Adipocyte (in vitro differentiated cells): Measurements from ENCODE around the gene GNL2.
A peak's percentile ranks its signal among the peaks of the same experiment; 100 is the strongest.

Experiments used
- DNase-seq: peaks from one replicate; pipeline ENCODE4 v3.0.0-alpha.2; 2015; ENCODE audit warnings: low read depth
- H3K27me3 ChIP-seq: replicated peaks from 2 replicates; pipeline ENCODE4 v1.7.0; 2013; ENCODE audit warnings: mild to moderate bottlenecking, low read length, moderate library complexity; ENCODE audit not compliant: control insufficient read depth, insufficient read depth
- H3K36me3 ChIP-seq: 2 replicates; pipeline ENCODE4 v1.7.0; 2013; ENCODE audit warnings: low read length, mild to moderate bottlenecking, moderate library complexity; ENCODE audit not compliant: control insufficient read depth, insufficient read depth, severe bottlenecking
- H3K4me1 ChIP-seq: 2 replicates; pipeline ENCODE4 v1.7.0; 2013; ENCODE audit warnings: mild to moderate bottlenecking, low read length, moderate library complexity; ENCODE audit not compliant: control insufficient read depth, insufficient read depth
- H3K4me3 ChIP-seq: 2 replicates; pipeline ENCODE4 v1.7.0; 2013; ENCODE audit warnings: mild to moderate bottlenecking, low read length, moderate library complexity
- H3K9ac ChIP-seq: 2 replicates; pipeline ENCODE4 v1.7.0; 2013; ENCODE audit warnings: mild to moderate bottlenecking, low read length, moderate library complexity
- H3K9me3 ChIP-seq: 2 replicates; pipeline ENCODE4 v1.7.0; 2013; ENCODE audit warnings: mild to moderate bottlenecking, low read length, moderate library complexity; ENCODE audit not compliant: control insufficient read depth

The GNL2 gene

DNA sequence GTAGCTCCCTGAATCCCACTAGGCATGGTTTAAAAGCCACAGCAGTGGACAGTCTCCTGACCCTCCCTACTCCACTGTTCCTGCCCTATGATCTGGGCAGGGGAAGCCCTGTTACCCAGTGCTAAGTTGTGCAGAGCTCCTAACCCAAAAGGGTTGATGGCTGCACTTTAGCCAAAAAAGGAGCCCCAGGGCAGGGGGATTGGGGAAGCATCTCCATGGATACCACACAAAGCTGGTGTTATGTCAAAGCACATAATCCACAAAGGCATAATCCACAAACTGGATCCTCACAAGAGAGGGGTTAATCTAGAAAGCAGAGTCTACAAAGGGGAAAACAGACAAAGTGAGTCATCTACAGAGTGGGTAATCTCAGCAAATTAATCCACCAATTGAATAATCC, 33.3 kb upstream of the GNL2 start:
- Histone ChIP-seq H3K27me3 (peaks cover 91% of the 10 kb centered on the region), H3K4me1 (no peaks in the 10 kb centered on the region), H3K9me3 (no peaks in the 10 kb centered on the region), H3K36me3 (no peaks in the 10 kb centered on the region), H3K9ac (no peak overlapping the region), H3K4me3 (no peak overlapping the region)
- DNase-seq: no peak

DNA sequence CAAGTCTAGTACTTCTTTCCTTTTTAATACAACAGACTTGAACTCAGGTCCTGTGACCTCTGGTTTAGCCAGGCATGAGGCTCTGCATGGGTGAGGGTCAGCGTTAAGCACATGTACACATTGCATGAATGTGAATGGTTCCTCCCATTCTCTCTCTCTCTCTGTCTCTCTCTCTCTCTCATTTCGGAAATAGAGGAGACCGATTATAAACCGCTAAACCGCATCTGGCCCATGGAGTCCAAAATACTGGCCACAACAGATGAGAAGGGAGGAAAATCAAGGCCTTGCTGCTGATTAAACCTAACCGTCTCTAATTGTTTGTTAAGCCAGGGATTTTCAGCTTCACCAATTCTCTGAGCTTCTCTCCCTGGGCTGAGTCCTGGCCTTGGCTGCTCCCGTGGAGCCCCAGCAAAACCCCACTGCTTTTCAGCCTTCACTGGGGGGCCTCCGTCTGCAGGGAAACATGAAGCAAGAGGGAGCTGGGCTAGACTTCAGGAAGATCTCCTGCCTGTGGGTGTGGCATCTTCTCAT, 32.4 kb upstream of the GNL2 start:
- Histone ChIP-seq H3K36me3 (no peaks in the 10 kb centered on the region), H3K4me3 (no peak overlapping the region), H3K9ac (no peak overlapping the region), H3K4me1 (no peaks in the 10 kb centered on the region), H3K9me3 (no peaks in the 10 kb centered on the region), H3K27me3 (peaks cover 87% of the 10 kb centered on the region)
- no peak for DNase-seq

DNA sequence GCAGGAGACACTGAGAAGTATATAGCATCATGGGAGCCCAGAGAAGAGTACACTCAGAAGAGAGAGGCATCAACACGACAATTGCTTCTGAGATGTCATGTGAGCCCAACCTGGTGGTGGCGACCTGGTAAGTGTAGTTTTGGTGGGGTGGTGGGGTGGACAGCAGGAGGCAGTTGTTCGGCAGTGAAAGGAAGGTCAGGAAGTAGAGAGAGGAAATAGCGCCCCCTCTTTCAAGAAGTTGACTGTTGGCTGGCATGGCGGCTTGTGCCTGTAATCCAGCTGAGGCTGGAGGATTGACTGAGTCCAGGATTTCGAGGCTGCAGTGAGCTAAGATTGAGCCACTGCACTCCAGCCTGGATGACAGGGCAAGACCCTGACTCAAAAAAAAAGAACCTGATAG, 26.4 kb upstream of the GNL2 start:
- H3K27me3 ChIP-seq: peaks cover 60% of the 10 kb centered on the region
- no peak overlapping the region for H3K9ac ChIP-seq
- no peak for DNase-seq
- H3K4me1 ChIP-seq: no peaks in the 10 kb centered on the region
- no peaks in the 10 kb centered on the region for H3K9me3 ChIP-seq
- no peaks in the 10 kb centered on the region for H3K36me3 ChIP-seq
- H3K4me3 ChIP-seq: no peak overlapping the region

DNA sequence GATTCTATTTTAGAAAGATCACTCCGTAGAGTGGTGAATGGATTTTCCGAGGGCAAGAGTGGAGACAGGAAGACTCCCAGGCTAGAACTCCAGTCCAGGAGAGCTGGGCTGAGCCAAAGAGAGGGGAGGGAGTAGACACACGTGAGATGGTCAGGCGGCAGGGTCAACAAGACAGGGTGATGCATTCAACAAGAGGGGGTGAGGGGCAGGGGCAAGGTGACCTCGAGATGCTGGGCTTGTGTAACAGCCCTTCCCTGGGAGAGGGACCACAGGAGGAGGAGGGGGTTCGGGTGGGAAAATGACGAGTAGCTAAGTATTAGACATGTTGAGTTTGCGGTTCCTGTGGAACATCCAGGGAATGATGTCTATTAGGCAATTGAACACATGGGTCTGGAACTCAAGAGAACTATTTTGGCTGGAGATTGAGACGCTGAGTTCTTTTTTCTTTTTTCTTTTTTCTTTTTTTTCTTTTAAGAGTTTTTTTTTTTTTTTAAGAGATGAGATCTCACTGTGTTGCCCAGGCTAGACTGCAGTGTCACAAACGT, 25.7 kb upstream of the GNL2 start:
- Histone ChIP-seq H3K9me3 (no peaks in the 10 kb centered on the region), H3K36me3 (no peaks in the 10 kb centered on the region), H3K4me1 (no peaks in the 10 kb centered on the region), H3K27me3 (peaks cover 60% of the 10 kb centered on the region), H3K4me3 (no peak overlapping the region), H3K9ac (no peak overlapping the region)
- no peak for DNase-seq

DNA sequence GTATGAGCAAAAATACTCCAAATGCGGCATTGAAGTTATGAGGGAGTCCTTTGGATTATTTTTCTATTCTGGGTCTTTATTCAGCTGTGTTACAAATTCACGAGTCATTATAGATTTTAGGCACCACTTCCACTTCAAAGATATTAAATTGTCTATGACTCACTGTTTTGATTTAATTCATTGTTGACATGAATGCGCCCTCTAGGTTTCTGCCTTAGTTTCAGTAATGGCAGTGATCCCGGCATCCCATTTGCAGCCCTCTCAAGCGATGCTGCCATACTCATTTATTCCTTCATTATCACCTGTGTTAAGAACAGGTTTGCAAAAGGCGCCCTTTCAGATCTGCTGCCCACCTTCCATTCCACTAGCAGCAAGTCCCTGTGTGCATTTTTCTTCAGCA, 25.0 kb upstream of the GNL2 start:
- Histone ChIP-seq H3K9me3 (no peaks in the 10 kb centered on the region), H3K9ac (no peak overlapping the region), H3K36me3 (no peaks in the 10 kb centered on the region), H3K4me3 (no peak overlapping the region), H3K4me1 (no peaks in the 10 kb centered on the region), H3K27me3 (peaks cover 62% of the 10 kb centered on the region)
- DNase-seq: no peak

DNA sequence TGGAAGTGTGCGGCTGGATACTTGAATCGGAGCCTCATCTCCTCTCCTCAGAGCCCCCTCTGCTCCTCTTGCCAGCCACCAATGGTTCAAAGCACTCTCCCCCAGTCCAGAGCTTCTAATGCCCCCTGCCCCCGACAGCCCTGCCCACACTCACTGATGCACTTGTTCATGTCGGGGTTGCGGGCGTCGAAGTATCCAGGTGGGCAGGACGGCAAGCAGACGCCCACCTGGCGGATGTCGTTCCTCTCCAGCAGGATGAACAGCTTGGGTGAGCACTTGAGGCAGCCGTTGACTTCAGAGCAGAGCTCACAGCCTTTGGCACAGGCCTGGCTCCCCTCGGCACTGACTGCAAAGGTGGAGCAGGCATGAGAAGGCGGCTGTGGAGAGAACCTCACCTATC, 20.6 kb upstream of the GNL2 start:
- Histone ChIP-seq H3K9ac (no peak overlapping the region), H3K4me3 (no peak overlapping the region), H3K9me3 (no peaks in the 10 kb centered on the region), H3K36me3 (no peaks in the 10 kb centered on the region), H3K27me3 (peaks cover 70% of the 10 kb centered on the region), H3K4me1 (no peaks in the 10 kb centered on the region)
- DNase-seq: no peak

DNA sequence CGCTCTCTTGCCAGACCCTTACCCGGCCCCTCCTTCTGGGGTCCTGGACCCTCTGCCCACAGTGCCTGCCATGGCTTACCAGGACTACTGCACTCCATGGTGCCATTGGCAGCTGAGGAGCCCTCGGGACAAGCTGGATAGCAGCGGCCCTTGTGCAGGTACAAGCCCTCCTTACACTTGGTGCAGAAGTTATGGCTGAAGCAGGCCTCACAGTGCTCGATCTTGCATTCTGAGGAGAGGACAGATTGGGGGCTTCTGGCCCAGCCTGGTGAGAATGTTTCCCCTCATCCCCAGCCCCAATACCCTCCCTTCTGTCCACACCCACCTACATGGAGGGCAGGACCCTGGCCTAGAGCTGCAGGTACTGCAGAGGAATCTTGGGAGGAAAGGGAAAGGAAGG, 18.4 kb upstream of the GNL2 start:
- H3K9ac ChIP-seq: no peak overlapping the region
- H3K4me1 ChIP-seq: no peaks in the 10 kb centered on the region
- no peaks in the 10 kb centered on the region for H3K36me3 ChIP-seq
- peaks cover 62% of the 10 kb centered on the region for H3K27me3 ChIP-seq
- no peak for DNase-seq
- no peak overlapping the region for H3K4me3 ChIP-seq
- H3K9me3 ChIP-seq: no peaks in the 10 kb centered on the region

DNA sequence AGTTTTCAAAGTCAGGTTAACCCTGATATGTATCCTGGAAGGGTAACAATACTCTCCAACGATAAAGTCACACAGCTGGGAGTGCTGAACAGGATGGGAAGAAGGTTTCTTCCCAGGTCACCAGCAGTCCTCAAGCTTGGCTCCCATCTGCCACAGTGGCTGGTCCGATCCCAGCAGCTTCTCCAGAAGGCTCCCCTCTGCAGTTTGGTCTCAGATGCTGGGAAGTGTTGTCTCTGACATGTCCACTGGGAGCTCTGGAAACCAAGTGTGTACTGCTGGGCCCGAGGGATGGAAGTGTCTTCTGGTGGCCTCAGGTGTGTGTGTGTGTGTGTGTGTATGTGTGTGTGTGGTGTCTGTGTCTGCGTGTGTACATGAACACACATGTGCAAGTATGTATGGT, 16.4 kb upstream of the GNL2 start:
- no peaks in the 10 kb centered on the region for H3K9me3 ChIP-seq
- H3K4me1 ChIP-seq: no peaks in the 10 kb centered on the region
- no peak overlapping the region for H3K4me3 ChIP-seq
- H3K36me3 ChIP-seq: no peaks in the 10 kb centered on the region
- no peak for DNase-seq
- no peak overlapping the region for H3K9ac ChIP-seq
- peaks cover 75% of the 10 kb centered on the region for H3K27me3 ChIP-seq

DNA sequence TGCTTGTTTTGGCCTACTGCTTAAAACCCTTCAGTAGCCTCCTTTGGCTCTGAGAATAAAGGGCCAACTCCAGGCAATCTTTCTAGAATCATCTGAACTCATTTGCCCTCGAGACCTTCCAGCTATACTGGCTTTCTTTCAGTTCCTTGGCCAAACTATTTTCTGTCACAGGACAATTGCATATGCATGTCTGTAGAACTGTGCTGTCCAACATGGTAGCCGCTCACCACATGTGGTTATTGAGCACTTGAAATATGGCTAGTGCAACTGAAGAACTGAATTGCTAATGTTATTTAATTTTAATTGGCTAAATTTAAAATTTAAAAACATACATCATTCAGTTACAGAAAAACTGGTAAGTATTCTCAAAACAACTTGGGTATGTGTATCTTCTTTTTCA, 14.3 kb upstream of the GNL2 start:
- H3K9me3 ChIP-seq: no peaks in the 10 kb centered on the region
- H3K4me1 ChIP-seq: peaks cover 10% of the 10 kb centered on the region
- no peaks in the 10 kb centered on the region for H3K36me3 ChIP-seq
- DNase-seq: no peak
- no peak overlapping the region for H3K4me3 ChIP-seq
- H3K9ac ChIP-seq: no peak overlapping the region
- H3K27me3 ChIP-seq: peaks cover 58% of the 10 kb centered on the region

DNA sequence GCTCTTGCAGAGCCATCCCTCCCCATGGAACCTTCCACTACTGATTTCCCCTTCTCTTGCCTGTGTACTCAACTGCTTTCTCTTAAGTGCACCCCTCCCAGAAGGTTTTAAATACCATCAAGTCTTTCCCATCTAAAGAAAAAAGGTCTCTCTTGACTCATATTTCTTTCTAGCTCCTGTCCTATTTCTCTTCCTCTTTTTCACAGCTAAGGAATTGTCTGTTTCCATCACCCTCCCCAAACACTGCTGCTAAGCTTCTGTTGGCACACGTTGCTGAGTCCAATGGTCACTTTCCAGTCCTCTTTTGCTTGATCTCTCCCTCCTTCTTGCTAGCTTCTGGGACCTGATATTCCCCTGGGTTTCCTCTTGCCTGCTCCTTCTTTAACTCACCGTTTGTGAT, 13.3 kb upstream of the GNL2 start:
- no peak overlapping the region for H3K9ac ChIP-seq
- no peak overlapping the region for H3K4me3 ChIP-seq
- no peak for DNase-seq
- H3K9me3 ChIP-seq: no peaks in the 10 kb centered on the region
- no peaks in the 10 kb centered on the region for H3K36me3 ChIP-seq
- H3K27me3 ChIP-seq: peaks cover 50% of the 10 kb centered on the region
- H3K4me1 ChIP-seq: peaks cover 10% of the 10 kb centered on the region

DNA sequence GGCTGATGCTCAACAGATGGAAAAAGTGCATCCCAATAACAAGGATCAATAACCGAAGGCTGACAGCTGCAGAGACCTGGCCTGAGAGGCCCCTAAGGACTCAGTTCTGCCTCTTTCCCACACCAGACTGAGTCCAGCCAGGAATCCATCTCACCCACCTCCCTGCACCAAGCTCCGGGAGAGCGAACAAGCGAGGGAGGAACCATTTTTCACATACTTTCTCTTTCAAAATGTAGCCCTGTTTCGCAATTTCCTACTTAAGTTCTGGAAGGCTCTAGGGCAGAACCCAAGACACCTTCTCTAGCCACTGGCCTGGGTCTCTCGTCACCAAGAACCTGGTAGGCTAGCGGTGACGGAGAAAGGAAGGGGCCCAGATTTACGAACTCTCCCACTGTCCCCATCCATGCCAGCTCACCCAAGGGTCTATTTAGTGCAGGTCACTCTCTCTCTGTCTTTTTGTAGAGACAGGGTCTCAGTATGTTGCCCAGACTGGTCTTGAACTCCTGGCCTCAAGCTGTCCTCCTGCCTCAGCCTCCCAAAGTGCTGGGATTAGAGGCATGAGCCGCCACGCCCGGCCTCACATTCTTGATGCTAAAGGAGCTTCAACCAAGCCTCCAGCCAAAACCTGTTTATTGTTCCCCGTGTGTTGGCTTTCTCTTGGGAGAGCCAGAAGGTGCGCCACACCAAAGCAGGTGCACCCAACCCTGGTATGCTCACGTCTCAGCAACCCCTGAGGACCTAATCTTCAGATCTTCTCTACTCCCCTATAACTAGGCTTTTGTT, 10.9 kb upstream of the GNL2 start:
- Histone ChIP-seq H3K4me1 (peaks cover 10% of the 10 kb centered on the region), H3K9me3 (no peaks in the 10 kb centered on the region), H3K9ac (peak overlapping the region; percentile 33), H3K36me3 (no peaks in the 10 kb centered on the region), H3K4me3 (peak overlapping the region; percentile 31), H3K27me3 (peaks cover 33% of the 10 kb centered on the region)
- peak; percentile 80 for DNase-seq
